A172 (cell line): ENCODE data around the gene PKHD1. TPM values are rescaled to one million over a fixed set of nuclear protein-coding genes. Genes with fewer than 3 reads are reported as not detected.

ENCODE experiments used
- total RNA-seq: library from RNA; depleted of rRNA; stranded (reverse); fragments of >200 nt; shearing (Covaris generic); gene quantifications from 2 replicates; pipeline ENCODE4 v1.2.3, GENCODE V29; 2014; rRNA removed

PKHD1 gene
- total RNA-seq, 1 experiment from 2014 or later = not detected

Other genes starting within 250 kb of the PKHD1 start
- gene IL17A, start 98.8 kb upstream of the PKHD1 start, total RNA-seq = not detected in 2 replicates
- gene IL17F, start 156.9 kb upstream of the PKHD1 start, total RNA-seq = not detected in 2 replicates
- gene MCM3, start 197.1 kb upstream of the PKHD1 start, total RNA-seq = 163 and 198 TPM in 2 replicates